HG03439 (cell line): ENCODE measurements around the gene MYH11.
"Not testable (repeated sequence)": the region's sequence is repeated elsewhere in the genome, so short reads cannot be mapped to it uniquely, and the experiment has no call there.

Experiments used
- ATAC-seq: cut with Tn5 transposase; IDR thresholded peaks from one replicate; pipeline ENCODE4 v1.9.1; 2021; ENCODE audit warnings: mild to moderate bottlenecking, moderate library complexity; ENCODE audit not compliant: unreplicated experiment

MYH11 gene

GRCh38 chr16:15757077-15757386 lies 99.8 kb downstream of the MYH11 start:
- ATAC-seq: no peak

- no peak for ATAC-seq
These were observed 101.8 kb downstream of the MYH11 start for GRCh38 chr16:15754821-15755534.

GRCh38 chr16:15752717-15753488 lies 103.9 kb downstream of the MYH11 start:
- no peak for ATAC-seq

GRCh38 chr16:15751940-15752339 lies 104.9 kb downstream of the MYH11 start:
- no peak for ATAC-seq

- no peak for ATAC-seq
These were observed 106.8 kb downstream of the MYH11 start for GRCh38 chr16:15749985-15750384.

- ATAC-seq: no peak
These were observed 107.5 kb downstream of the MYH11 start for GRCh38 chr16:15749371-15749770.

- ATAC-seq: no peak
These were observed 108.2 kb downstream of the MYH11 start for GRCh38 chr16:15748654-15749053.

GRCh38 chr16:15747937-15748336 lies 108.9 kb downstream of the MYH11 start:
- ATAC-seq: no peak

- ATAC-seq: no peak
These were observed 110.5 kb downstream of the MYH11 start for GRCh38 chr16:15746332-15746731.

- no peak for ATAC-seq
These were observed 113.2 kb downstream of the MYH11 start for GRCh38 chr16:15743657-15744056.

GRCh38 chr16:15742716-15743115 lies 114.1 kb downstream of the MYH11 start:
- no peak for ATAC-seq

GRCh38 chr16:15741207-15741871 lies 115.5 kb downstream of the MYH11 start:
- no peak for ATAC-seq

- no peak for ATAC-seq
These were observed 116.9 kb downstream of the MYH11 start for GRCh38 chr16:15739950-15740349.

- ATAC-seq: no peak
These were observed 117.4 kb downstream of the MYH11 start for GRCh38 chr16:15739464-15739863.

GRCh38 chr16:15737140-15737644 lies 119.6 kb downstream of the MYH11 start:
- ATAC-seq: no peak

- ATAC-seq: no peak
These were observed 120.3 kb downstream of the MYH11 start for GRCh38 chr16:15736529-15736928.

- no peak for ATAC-seq
These were observed 121.2 kb downstream of the MYH11 start for GRCh38 chr16:15735610-15736009.

GRCh38 chr16:15732416-15732815 lies 124.4 kb downstream of the MYH11 start:
- ATAC-seq: no peak

- ATAC-seq: no peak
These were observed 127.7 kb downstream of the MYH11 start for GRCh38 chr16:15729152-15729551.

- not testable (repeated sequence) for ATAC-seq
These were observed 129.1 kb downstream of the MYH11 start for GRCh38 chr16:15727697-15728096.

- no peak for ATAC-seq
These were observed 130.1 kb downstream of the MYH11 start for GRCh38 chr16:15726715-15727114.
